Activated CD8-positive, alpha-beta memory T cell treated with anti-CD3 and anti-CD28 coated beads, Interleukin-2, amount 50 U/mL, for 24 hours (primary cell): Measurements from ENCODE around the gene SCP2.

Experiments used
- DNase-seq: peaks from one replicate; pipeline ENCODE4 v3.0.0-alpha.2; 2020; ENCODE audit errors: extremely low read depth

SCP2 gene, protein sequence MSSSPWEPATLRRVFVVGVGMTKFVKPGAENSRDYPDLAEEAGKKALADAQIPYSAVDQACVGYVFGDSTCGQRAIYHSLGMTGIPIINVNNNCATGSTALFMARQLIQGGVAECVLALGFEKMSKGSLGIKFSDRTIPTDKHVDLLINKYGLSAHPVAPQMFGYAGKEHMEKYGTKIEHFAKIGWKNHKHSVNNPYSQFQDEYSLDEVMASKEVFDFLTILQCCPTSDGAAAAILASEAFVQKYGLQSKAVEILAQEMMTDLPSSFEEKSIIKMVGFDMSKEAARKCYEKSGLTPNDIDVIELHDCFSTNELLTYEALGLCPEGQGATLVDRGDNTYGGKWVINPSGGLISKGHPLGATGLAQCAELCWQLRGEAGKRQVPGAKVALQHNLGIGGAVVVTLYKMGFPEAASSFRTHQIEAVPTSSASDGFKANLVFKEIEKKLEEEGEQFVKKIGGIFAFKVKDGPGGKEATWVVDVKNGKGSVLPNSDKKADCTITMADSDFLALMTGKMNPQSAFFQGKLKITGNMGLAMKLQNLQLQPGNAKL

DNA sequence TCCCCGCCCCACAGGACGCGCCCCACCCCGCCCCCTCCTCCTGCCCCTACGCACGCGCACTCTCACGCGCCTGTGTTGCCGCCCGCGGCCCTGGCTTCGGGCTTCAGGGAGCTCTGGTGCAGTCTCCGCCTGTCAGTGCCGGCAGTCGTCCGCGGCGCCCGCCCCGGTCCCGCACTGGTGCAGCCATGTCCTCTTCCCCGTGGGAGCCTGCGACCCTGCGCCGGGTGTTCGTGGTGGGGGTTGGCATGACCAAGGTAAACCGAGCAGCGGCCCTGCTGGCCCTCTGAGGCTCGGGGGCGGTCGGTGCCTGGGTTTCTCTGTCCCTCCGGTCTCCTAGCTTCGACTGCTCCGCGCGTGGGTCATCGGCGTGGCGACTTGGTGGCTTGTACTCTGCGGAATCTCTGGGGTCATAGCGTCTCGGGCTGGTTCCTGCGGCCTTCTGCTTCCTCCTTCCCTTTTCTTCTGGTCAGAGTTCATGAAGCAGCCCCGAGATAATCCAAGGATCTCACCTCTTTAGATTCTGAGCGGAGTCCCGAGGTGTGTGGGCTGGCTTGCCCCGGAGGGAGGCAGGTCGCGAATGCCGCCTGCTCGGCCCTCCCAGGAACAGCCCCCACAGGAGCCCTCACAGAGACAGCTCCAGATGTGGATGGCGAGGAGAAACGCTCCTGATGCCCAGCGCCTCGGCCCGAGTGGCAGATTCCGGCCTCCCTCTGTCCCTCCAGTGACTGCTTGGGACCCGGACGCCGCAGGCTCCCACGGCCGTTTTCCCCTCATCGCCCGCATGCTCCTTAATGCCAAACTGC is at the start of gene SCP2:
TSS of gene SCP2 (plus strand) at position 65 of the 803 bp plus-strand sequence. CDS start at position 186, 121 bp downstream.
- peak; percentile 45 for DNase-seq

GRCh38 chr1:52877554-52877953 is 49.5 kb upstream of the SCP2 start:
- DNase-seq = no peak

- DNase-seq = no peak
These were observed 46.9 kb upstream of the SCP2 start for GRCh38 chr1:52880206-52880605.

- DNase-seq = no peak
These were observed 39.6 kb upstream of the SCP2 start for GRCh38 chr1:52887483-52887882.

DNA sequence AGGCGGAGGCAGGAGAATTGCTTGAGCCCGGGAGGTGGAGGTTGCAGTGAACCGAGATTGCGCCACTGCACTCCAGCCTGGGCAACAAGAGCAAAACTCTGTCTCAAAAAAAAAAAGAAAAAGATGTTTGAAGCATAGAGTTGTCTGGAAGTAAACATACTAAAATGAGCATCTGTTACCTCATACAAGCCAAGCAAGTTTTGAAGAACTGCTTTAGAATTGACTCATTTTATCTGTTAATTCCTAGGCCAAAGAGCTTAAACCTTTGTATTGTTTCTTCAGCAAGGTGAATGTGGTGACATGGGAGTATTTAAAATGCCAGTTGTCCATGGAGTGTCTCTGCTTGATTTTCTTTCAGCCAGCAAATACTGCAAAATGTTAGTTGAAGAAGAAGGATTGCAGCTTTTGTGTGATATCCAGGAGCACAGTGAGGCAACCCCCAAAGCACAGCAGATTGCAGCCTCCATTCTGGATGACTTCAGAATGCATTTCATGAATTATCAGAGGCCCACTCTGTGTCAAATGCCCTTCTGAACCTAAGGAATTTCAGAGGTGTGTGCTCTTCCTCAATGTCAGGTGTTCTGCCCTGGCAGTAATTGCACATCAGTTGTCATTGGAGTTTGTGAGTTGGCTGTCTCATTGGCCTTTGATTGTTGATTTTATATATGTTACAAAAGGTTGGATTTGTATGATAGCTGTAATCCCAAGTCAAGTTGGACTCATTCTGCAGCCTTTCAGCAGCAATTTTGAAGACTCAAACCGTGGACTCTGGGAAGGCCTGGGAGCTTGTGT is 34.5 kb upstream of the SCP2 start:
- no peak for DNase-seq

DNA sequence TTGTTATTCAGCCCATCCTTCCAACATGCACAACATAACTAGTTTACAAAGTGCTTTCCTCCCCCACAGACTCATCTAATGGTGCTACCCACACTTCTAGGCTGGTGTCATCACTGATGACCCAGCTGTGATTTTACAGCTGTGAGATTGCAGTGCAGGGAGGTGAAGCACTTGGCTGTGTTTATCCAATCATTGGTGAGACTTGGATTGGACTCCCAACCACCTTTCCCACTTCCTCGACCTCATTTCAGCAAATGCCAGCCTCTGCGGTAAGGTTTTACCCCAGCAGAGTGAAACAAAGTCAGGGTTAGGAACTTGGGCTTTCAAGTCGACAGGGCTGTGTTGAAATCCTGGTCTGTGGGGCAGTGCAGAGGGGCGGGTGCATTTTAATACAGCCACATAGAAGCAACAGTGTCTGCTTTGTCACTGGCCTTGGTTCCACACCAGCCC is 27.6 kb upstream of the SCP2 start:
- DNase-seq = no peak

GRCh38 chr1:52900402-52900801 is 26.7 kb upstream of the SCP2 start:
- no peak for DNase-seq

DNA sequence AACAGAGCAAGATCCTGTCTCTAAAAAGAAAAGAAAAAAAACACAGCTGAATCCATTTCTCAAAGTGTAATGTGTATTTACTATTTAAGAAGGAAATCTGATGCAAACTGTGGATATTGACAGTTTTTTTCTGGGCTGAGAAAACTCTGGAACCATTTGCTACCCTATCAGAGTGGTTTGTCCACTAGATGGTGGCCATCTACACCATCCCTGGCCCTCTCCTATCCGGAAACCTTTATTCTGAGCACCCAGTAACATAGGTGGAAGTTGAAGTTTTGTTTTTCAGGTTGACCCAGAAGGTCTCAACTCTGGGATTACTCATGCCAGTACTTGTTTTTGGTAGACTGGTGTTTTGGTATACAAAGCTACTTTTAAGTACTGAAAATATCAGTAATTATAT is 25.7 kb upstream of the SCP2 start:
- DNase-seq = no peak

DNA sequence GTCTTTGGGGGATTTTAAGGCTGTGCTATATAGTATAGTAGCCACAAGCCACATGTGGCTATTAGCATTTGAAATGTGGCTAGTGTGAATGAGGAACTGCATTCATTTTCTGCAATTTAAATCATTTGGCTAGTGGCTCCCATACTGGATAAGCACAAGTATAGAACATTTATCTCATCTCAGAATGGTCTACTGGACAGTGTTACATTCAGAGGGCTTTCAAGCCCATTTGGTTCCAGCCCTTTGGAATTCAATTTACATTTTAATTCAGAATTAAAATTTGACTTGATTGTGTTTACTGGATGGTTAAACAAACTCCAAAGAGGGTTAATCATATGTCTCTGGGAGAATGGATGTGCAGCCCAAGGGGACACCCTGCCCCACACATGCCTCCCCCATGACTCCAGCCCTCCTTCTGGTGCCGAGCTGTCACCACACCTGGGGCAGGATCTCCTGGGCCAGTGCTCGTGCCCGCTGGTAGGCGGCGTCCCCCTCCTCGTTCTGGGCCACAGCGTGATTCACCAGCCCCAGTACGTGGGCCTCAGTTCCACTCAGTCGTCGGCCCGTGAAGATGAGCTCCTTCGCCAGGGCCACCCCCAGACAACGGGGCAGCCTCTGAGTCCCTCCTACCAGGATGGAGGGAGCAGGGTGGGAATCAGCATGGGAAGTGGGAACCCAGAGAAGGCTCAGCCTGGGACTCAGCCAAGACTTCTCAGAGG is 22.7 kb upstream of the SCP2 start:
- no peak for DNase-seq

- DNase-seq = no peak
These were observed 22.0 kb upstream of the SCP2 start for GRCh38 chr1:52904927-52905698.

- no peak for DNase-seq
These were observed 20.9 kb upstream of the SCP2 start for GRCh38 chr1:52906135-52906603.

DNA sequence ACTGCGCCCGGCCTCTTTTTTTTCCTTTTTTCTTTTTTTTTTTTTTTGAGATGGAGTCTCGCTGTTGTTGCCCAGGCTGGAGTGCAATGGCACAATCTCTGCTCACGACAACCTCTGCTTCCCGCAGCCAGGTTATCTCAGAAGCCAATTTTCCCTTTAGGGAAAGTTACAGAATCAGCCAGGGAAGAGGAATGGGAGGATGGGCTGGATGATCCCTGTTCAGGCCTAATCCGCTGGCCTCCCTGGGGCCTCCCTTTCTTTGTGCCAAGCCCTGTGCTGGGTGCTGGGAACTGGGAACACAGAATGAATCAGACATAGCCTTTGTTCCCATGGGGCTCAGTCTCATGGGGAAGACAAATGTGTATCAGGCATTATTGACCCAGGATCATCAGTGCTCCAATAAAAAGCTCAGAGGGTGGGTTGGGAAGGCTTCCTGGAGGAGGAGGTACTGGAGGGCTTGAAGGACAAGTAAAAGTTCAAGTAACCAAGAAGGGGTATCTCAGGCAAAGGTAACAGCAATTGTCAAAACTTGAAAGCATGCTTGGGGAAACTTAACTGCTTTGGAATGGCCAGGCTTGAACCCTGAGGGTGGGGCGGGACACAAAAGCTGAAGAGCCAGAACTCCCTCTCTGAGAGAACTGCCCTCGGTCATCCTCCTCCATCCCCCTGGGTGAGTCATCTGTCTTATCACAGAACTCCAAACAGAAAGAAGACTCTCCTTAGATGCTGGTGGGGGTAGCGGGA is 19.8 kb upstream of the SCP2 start:
- no peak for DNase-seq

DNA sequence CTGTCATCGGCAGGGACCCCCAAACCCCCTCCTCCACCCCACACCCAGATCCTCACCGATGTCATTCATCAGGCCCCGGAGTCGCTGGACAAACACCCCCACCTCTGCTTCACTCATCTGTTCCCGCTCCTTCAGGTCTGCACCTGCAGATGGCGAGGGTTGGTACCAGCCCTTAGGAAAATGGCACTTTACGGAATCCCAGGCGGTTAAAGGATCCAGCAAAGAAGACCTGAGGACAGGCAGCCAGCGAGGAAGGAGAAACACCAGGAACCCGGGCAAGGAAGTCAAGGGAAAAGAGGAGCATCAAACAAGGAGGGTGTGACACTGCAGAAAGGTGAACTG is 19.3 kb upstream of the SCP2 start:
- DNase-seq = no peak

GRCh38 chr1:52911541-52911940 is 15.5 kb upstream of the SCP2 start:
- DNase-seq = no peak

GRCh38 chr1:52913014-52913413 is 14.1 kb upstream of the SCP2 start:
- no peak for DNase-seq

- no peak for DNase-seq
These were observed 13.5 kb upstream of the SCP2 start for GRCh38 chr1:52913537-52913936.

- DNase-seq = no peak
These were observed 12.6 kb upstream of the SCP2 start for GRCh38 chr1:52914463-52914862.

GRCh38 chr1:52915211-52915854 is 11.7 kb upstream of the SCP2 start:
- no peak for DNase-seq

- DNase-seq = no peak
These were observed 11.2 kb upstream of the SCP2 start for GRCh38 chr1:52915855-52916220.
